Trophoblast cell (in vitro differentiated cells and primary cell): ENCODE measurements around the gene MARS2. TPM values are rescaled to one million over a fixed set of nuclear protein-coding genes. Genes with fewer than 3 reads are reported as not detected.

Experiments used
- DNase-seq, 2 donors: peaks; one replicate each; pipeline ENCODE4 v3.0.0-alpha.2; 2016
- H2AFZ ChIP-seq: 2 replicates; pipeline ENCODE4 v1.6.1; 2013; ENCODE audit warnings: low read length, moderate library complexity, mild to moderate bottlenecking; ENCODE audit not compliant: insufficient read depth, poor library complexity
- H2AK5ac ChIP-seq: 2 replicates; pipeline ENCODE4 v1.6.1; 2013; ENCODE audit warnings: mild to moderate bottlenecking, low read length
- H2BK120ac ChIP-seq: 2 replicates; pipeline ENCODE4 v1.6.1; 2013; ENCODE audit warnings: low read length, mild to moderate bottlenecking, moderate library complexity; ENCODE audit not compliant: insufficient read depth, poor library complexity
- H2BK12ac ChIP-seq: 2 replicates; pipeline ENCODE4 v1.6.1; 2013; ENCODE audit warnings: mild to moderate bottlenecking, low read length, moderate library complexity
- H2BK5ac ChIP-seq: 2 replicates; pipeline ENCODE4 v1.6.1; 2013; ENCODE audit warnings: low read length, low read depth, moderate library complexity, mild to moderate bottlenecking; ENCODE audit not compliant: poor library complexity
- H3K14ac ChIP-seq: 2 replicates; pipeline ENCODE4 v1.6.1; 2013; ENCODE audit warnings: mild to moderate bottlenecking, low read length
- H3K18ac ChIP-seq: 2 replicates; pipeline ENCODE4 v1.6.1; 2013; ENCODE audit warnings: mild to moderate bottlenecking, low read length
- H3K23ac ChIP-seq: 2 replicates; pipeline ENCODE4 v1.6.1; 2013; ENCODE audit warnings: low read length
- H3K27ac ChIP-seq: 2 replicates; pipeline ENCODE4 v1.5.1; 2013; ENCODE audit warnings: low read depth, mild to moderate bottlenecking, inconsistent platforms, low read length, moderate library complexity
- H3K27me3 ChIP-seq: 2 replicates; pipeline ENCODE4 v1.6.1; 2013; ENCODE audit warnings: inconsistent platforms, mild to moderate bottlenecking, low read length, moderate library complexity; ENCODE audit not compliant: insufficient read depth
- H3K36me3 ChIP-seq, 2 experiments: 1 replicate in 1 of 2; 2 replicates in 1 of 2; pipeline ENCODE4 v1.6.1; 2013; ENCODE audit warnings: low read length in 2 of 2, mild to moderate bottlenecking in 2 of 2, moderate library complexity in 1 of 2; ENCODE audit not compliant: insufficient read depth in 2 of 2, control insufficient read depth in 1 of 2
- H3K4ac ChIP-seq: 2 replicates; pipeline ENCODE4 v1.6.1; 2013; ENCODE audit warnings: low read depth, mild to moderate bottlenecking, low read length, moderate library complexity
- H3K4me1 ChIP-seq, 2 experiments: 1 replicate in 1 of 2; 2 replicates in 1 of 2; pipeline ENCODE4 v1.6.1; 2013; ENCODE audit warnings: low read length in 2 of 2, mild to moderate bottlenecking in 2 of 2, moderate library complexity in 1 of 2; ENCODE audit not compliant: insufficient read depth in 2 of 2, control insufficient read depth in 1 of 2
- H3K4me2 ChIP-seq: 2 replicates; pipeline ENCODE4 v1.6.1; 2013; ENCODE audit warnings: inconsistent platforms, mild to moderate bottlenecking, low read length, moderate library complexity
- H3K4me3 ChIP-seq: 2 replicates; pipeline ENCODE4 v1.5.1; 2013; ENCODE audit warnings: mild to moderate bottlenecking, low read depth, low read length, inconsistent platforms
- H3K79me1 ChIP-seq: one replicate; pipeline ENCODE4 v1.6.1; 2013; ENCODE audit warnings: low read length
- H3K79me2 ChIP-seq: 2 replicates; pipeline ENCODE4 v1.6.1; 2013; ENCODE audit warnings: low read length, mild to moderate bottlenecking; ENCODE audit not compliant: control insufficient read depth, insufficient read depth, poor library complexity
- H3K9ac ChIP-seq: 2 replicates; pipeline ENCODE4 v1.6.1; 2013; ENCODE audit warnings: mild to moderate bottlenecking, low read length
- H3K9me3 ChIP-seq: 2 replicates; pipeline ENCODE4 v1.6.1; 2013; ENCODE audit warnings: low read depth, mild to moderate bottlenecking, control low read depth, inconsistent platforms, low read length; ENCODE audit not compliant: insufficient read depth
- H4K12ac ChIP-seq: 2 replicates; pipeline ENCODE4 v1.6.1; 2013; ENCODE audit warnings: low read depth, mild to moderate bottlenecking, low read length, moderate library complexity
- H4K8ac ChIP-seq: 2 replicates; pipeline ENCODE4 v1.6.1; 2013; ENCODE audit warnings: low read depth, mild to moderate bottlenecking, low read length, moderate library complexity
- H4K91ac ChIP-seq: one replicate; pipeline ENCODE4 v1.6.1; 2013; ENCODE audit warnings: low read depth, mild to moderate bottlenecking, low read length, moderate library complexity
- WGBS: extraction: QIAGEN DNeasy Blood & Tissue Kit; methylation state at CpG from one replicate; pipeline ENCODE4 v1.1.7; 2013; ENCODE audit warnings: missing lambda C conversion rate; ENCODE audit not compliant: insufficient read length, insufficient coverage; ENCODE audit errors: extremely low coverage; 5-methylcytosine and 5-hydroxymethylcytosine counted together
- polyA plus RNA-seq: library from polyadenylated mRNA; stranded (reverse); fragments of 200-250 nt; gene quantifications from 2 replicates; pipeline ENCODE4 v1.2.3, GENCODE V29; 2013

MARS2 gene
- 1.9 and 2.1 TPM in 2 replicates for polyA plus RNA-seq

DNA sequence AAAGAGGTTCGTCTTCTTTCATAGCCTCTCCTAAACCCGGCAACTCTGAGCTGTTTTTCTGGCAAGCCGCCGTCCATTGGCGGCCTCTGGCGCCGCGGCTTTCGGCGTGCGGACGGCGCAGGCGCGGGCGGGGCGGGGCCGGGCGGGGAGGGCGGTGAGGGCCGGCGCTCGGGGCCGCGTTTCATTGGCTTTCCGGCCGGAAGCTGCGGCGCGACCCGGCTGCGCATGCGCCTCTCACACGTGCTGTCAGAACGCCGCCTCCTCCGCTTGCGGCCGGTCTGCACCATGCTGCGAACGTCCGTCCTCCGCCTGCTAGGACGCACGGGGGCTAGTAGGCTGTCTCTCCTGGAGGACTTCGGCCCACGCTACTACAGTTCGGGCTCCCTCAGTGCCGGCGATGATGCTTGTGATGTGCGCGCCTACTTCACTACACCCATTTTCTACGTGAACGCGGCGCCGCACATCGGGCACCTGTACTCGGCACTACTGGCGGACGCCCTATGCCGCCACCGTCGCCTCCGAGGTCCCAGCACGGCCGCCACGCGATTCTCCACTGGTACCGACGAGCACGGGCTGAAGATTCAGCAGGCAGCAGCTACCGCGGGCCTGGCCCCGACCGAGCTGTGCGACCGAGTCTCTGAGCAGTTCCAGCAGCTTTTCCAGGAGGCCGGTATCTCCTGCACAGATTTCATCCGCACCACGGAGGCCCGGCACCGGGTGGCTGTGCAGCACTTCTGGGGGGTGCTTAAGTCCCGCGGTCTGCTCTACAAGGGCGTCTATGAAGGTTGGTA lies at the start of gene MARS2:
Gene MARS2 (plus strand): TSS at position 249 of the 791 bp plus-strand sequence. CDS start 37 bp downstream, at position 286.
- Histone ChIP-seq H3K4me1 (peaks cover 9 to 11% of the 10 kb centered on the region in 2 experiments), H2AFZ (peak within 1 kb of the TSS; percentile 73), H2BK12ac (no peak within 1 kb of the TSS), H3K4me2 (peak within 1 kb of the TSS; percentile 98), H3K4me3 (peak within 1 kb of the TSS; percentile 95), H3K9ac (peak within 1 kb of the TSS; percentile 80), H3K27ac (no peak within 1 kb of the TSS), H3K18ac (no peak within 1 kb of the TSS), H3K79me2 (no peaks in the 10 kb centered on the region), H3K14ac (no peak within 1 kb of the TSS), H2AK5ac (no peak within 1 kb of the TSS), H3K9me3 (no peaks in the 10 kb centered on the region), H4K12ac (peak within 1 kb of the TSS; percentile 60), H3K23ac (no peak within 1 kb of the TSS), H3K27me3 (no peaks in the 10 kb centered on the region), H2BK120ac (no peak within 1 kb of the TSS), H3K4ac (peak within 1 kb of the TSS; percentile 6), H3K36me3 (no peaks in the 10 kb centered on the region), H2BK5ac (peak within 1 kb of the TSS; percentile 32), H4K8ac (peak within 1 kb of the TSS; percentile 63), H3K79me1 (peaks cover 4% of the 10 kb centered on the region), H4K91ac (peak within 1 kb of the TSS; percentile 33)
- DNase-seq, result peak; percentile 94 to 95
- no CpG with 5 or more reads among the region's 86 CpGs for WGBS

DNA sequence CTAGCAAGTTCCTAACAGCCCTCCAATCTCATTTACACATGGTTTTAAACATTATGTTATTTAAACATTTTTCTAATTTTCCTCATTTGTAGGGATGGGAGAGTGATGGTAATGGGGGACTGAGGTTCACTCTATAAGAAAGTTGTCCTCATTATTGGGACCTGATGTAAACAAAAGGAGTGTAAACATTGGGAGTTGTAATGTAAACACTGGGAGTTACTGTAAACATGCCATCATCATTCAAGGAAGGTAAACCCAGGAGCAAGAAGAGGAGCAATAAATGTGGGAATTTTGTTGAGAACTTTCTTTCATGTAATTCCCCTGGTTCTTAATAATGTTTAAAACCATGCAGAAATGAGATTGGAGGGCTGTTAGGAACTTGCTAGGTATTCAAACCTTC lies 47.6 kb upstream of the MARS2 start:
- Histone ChIP-seq H3K4ac (no peak overlapping the region), H3K79me2 (no peaks in the 10 kb centered on the region), H3K4me3 (no peak overlapping the region), H3K27me3 (no peaks in the 10 kb centered on the region), H2BK5ac (no peak overlapping the region), H3K23ac (no peak overlapping the region), H3K4me2 (no peak overlapping the region), H2BK12ac (no peak overlapping the region), H3K18ac (no peak overlapping the region), H3K27ac (no peak overlapping the region), H4K8ac (no peak overlapping the region), H2AK5ac (no peak overlapping the region), H4K91ac (no peak overlapping the region), H3K36me3 (no peaks in the 10 kb centered on the region), H2AFZ (no peak overlapping the region), H4K12ac (no peak overlapping the region), H2BK120ac (no peak overlapping the region), H3K9me3 (no peaks in the 10 kb centered on the region), H3K79me1 (no peaks in the 10 kb centered on the region), H3K9ac (no peak overlapping the region), H3K4me1 (no peaks in the 10 kb centered on the region), H3K14ac (no peak overlapping the region)
- DNase-seq, result no peak

DNA sequence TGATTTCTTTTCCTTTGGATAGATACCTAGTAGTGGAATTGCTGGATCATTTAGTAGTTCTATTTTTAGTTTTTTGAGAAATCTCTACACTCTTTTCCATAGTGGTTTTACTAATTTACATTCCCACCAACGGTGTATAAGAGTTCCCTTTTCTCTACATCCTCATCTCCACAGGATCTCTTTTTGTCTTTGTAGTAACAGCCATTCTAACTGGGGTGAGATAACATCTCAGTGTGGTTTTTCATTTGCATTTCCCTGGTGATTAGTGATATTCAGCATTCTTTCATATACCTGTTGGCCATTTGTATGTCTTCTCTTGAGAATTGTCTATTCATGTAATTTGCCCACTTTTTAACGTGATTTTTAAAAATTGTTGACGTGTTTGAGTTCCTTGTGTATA lies 43.5 kb upstream of the MARS2 start:
- no CpG with 5 or more reads among the region's 3 CpGs for WGBS
- Histone ChIP-seq H3K27ac (no peak overlapping the region), H2BK5ac (no peak overlapping the region), H3K18ac (no peak overlapping the region), H3K23ac (no peak overlapping the region), H3K4me3 (no peak overlapping the region), H4K12ac (no peak overlapping the region), H2BK120ac (no peak overlapping the region), H2BK12ac (no peak overlapping the region), H3K4me1 (no peaks in the 10 kb centered on the region), H4K8ac (no peak overlapping the region), H3K27me3 (no peaks in the 10 kb centered on the region), H3K36me3 (no peaks in the 10 kb centered on the region), H4K91ac (no peak overlapping the region), H3K79me2 (no peaks in the 10 kb centered on the region), H3K9me3 (no peaks in the 10 kb centered on the region), H2AFZ (no peak overlapping the region), H3K4ac (no peak overlapping the region), H3K4me2 (no peak overlapping the region), H2AK5ac (no peak overlapping the region), H3K79me1 (no peaks in the 10 kb centered on the region), H3K9ac (no peak overlapping the region), H3K14ac (no peak overlapping the region)
- DNase-seq, result no peak

DNA sequence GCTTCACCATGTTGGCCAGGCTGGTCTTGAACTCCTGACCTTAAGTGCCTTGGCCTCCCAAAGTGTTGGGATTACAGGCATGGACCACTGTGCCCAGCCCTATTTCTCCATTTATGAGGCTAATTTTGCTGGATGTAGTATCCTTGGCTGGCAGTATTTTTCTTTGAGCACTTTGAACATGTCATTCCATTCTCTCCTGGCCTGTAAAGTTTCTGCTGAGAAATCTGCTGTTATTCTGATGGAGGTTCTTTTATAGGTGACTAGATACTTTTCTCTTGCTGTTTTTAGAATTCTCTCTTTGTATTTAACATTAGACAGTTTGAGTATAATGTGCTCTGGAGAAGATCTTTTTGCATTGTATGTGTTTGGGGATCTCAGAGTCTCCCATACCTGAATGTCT lies 38.9 kb upstream of the MARS2 start:
- Histone ChIP-seq H4K8ac (no peak overlapping the region), H2BK12ac (no peak overlapping the region), H2BK5ac (no peak overlapping the region), H3K4me2 (no peak overlapping the region), H3K18ac (no peak overlapping the region), H3K79me2 (no peaks in the 10 kb centered on the region), H4K12ac (no peak overlapping the region), H3K79me1 (no peaks in the 10 kb centered on the region), H3K9me3 (peaks cover 4% of the 10 kb centered on the region), H3K4me3 (no peak overlapping the region), H3K9ac (no peak overlapping the region), H3K23ac (no peak overlapping the region), H3K4ac (no peak overlapping the region), H2AFZ (no peak overlapping the region), H3K4me1 (no peaks in the 10 kb centered on the region), H2AK5ac (no peak overlapping the region), H3K27me3 (no peaks in the 10 kb centered on the region), H4K91ac (no peak overlapping the region), H3K14ac (no peak overlapping the region), H2BK120ac (no peak overlapping the region), H3K27ac (no peak overlapping the region), H3K36me3 (no peaks in the 10 kb centered on the region)
- no peak for DNase-seq
